ENCODE data around the gene ELAC1.

- no peak for TF ChIP-seq EZH2 (IDR thresholded peaks at IDR 0.05; ENCODE audit: insufficient read depth, poor library complexity, severe bottlenecking)
- no peak for TF ChIP-seq EZH2phosphoT487 (IDR thresholded peaks at IDR 0.05; ENCODE audit: insufficient read depth, low read depth)
Measured at GRCh38 chr18:50977037-50977760, 9.4 kb downstream of the ELAC1 start.
